ENCODE measurements around the gene FRMD4B.
A peak's percentile ranks its signal among the peaks of the same experiment; 100 is the strongest.
"Not testable (repeated sequence)": the region's sequence is repeated elsewhere in the genome, so short reads cannot be mapped to it uniquely, and the experiment has no call there.

Gene FRMD4B

GRCh38 chr3:69236812-69237707 is 148.8 kb downstream of the FRMD4B start:
- peak; percentile 22 for DNase-seq

- DNase-seq, result no peak
Observed at GRCh38 chr3:69235882-69236281, 150.0 kb downstream of the FRMD4B start.

GRCh38 chr3:69235227-69235626 is 150.7 kb downstream of the FRMD4B start:
- DNase-seq, result not testable (repeated sequence)

GRCh38 chr3:69232482-69232881 is 153.4 kb downstream of the FRMD4B start:
- peak; percentile 85 for DNase-seq

- peak; percentile 97 for DNase-seq
Observed at GRCh38 chr3:69231929-69232440, 153.9 kb downstream of the FRMD4B start.

GRCh38 chr3:69226071-69226470 is 159.8 kb downstream of the FRMD4B start:
- no peak for DNase-seq

GRCh38 chr3:69219101-69219708 is 166.7 kb downstream of the FRMD4B start:
- DNase-seq, result peak; percentile 18

- no peak for DNase-seq
Observed at GRCh38 chr3:69218079-69218478, 167.8 kb downstream of the FRMD4B start.

GRCh38 chr3:69216981-69217380 is 168.9 kb downstream of the FRMD4B start:
- DNase-seq, result no peak

GRCh38 chr3:69214241-69214640 is 171.6 kb downstream of the FRMD4B start:
- DNase-seq, result no peak

GRCh38 chr3:69212411-69213160 is 173.3 kb downstream of the FRMD4B start:
- DNase-seq, result peak; percentile 53

- DNase-seq, result no peak
Observed at GRCh38 chr3:69210068-69210730, 175.7 kb downstream of the FRMD4B start.

- no peak for DNase-seq
Observed at GRCh38 chr3:69209413-69209812, 176.5 kb downstream of the FRMD4B start.

- no peak for DNase-seq
Observed at GRCh38 chr3:69207031-69207430, 178.9 kb downstream of the FRMD4B start.

- DNase-seq, result no peak
Observed at GRCh38 chr3:69205385-69205784, 180.5 kb downstream of the FRMD4B start.

- peak; percentile 27 for DNase-seq
Observed at GRCh38 chr3:69204315-69204957, 181.5 kb downstream of the FRMD4B start.

- DNase-seq, result no peak
Observed at GRCh38 chr3:69203631-69204314, 182.1 kb downstream of the FRMD4B start.

- no peak for DNase-seq
Observed at GRCh38 chr3:69201658-69202057, 184.2 kb downstream of the FRMD4B start.

- peak; percentile 81 for DNase-seq
Observed at GRCh38 chr3:69200384-69201068, 185.4 kb downstream of the FRMD4B start.

- DNase-seq, result no peak
Observed at GRCh38 chr3:69199942-69200341, 185.9 kb downstream of the FRMD4B start.
